Kidney (tissue), 14 donors: ENCODE measurements around the gene CSF2. TPM values are rescaled to one million over a fixed set of nuclear protein-coding genes. Genes with fewer than 3 reads are reported as not detected.

Experiments used
- DNase-seq, 5 donors: peaks; one replicate each; pipeline ENCODE4 v3.0.0-alpha.2; 2013 to 2020
- FAIRE-seq: peaks from 2 replicates; lab custom pipeline; 2012; peaks lifted over from hg19 to GRCh38; lab: Jason Lieb, UNC
- H3K27ac ChIP-seq, 2 donors: one replicate each; pipeline ENCODE4 v1.7.0; 2013; ENCODE audit warnings: low read depth in 2 of 2, low read length in 2 of 2, inconsistent platforms in 1 of 2
- H3K27me3 ChIP-seq: one replicate; pipeline ENCODE4 v1.7.1; 2013; ENCODE audit warnings: low read length, inconsistent platforms; ENCODE audit not compliant: control insufficient read depth, insufficient read depth
- H3K36me3 ChIP-seq, 3 donors: one replicate each; pipeline versions ENCODE4 v1.7.0 to v1.7.1; 2013; ENCODE audit warnings: low read length in 3 of 3, control low read depth in 1 of 3, inconsistent platforms in 1 of 3; ENCODE audit not compliant: insufficient read depth in 3 of 3, control insufficient read depth in 2 of 3
- H3K4me1 ChIP-seq, 3 donors: one replicate each; pipeline versions ENCODE4 v1.7.0 to v1.7.1; 2013; ENCODE audit warnings: low read length in 3 of 3, inconsistent platforms in 1 of 3, low read depth in 1 of 3; ENCODE audit not compliant: control insufficient read depth in 2 of 3, insufficient read depth in 2 of 3
- H3K4me3 ChIP-seq, 3 donors: one replicate each; pipeline versions ENCODE4 v1.7.0 to v1.8.1; 2013; ENCODE audit warnings: low read length in 3 of 3, control low read depth in 1 of 3, inconsistent platforms in 1 of 3
- H3K9ac ChIP-seq, 3 donors: one replicate each; pipeline versions ENCODE4 v1.7.0 to v1.7.1; 2013; ENCODE audit warnings: low read length in 3 of 3, control low read depth in 1 of 3, inconsistent platforms in 1 of 3
- H3K9me3 ChIP-seq, 3 donors: one replicate each; pipeline versions ENCODE4 v1.7.0 to v1.7.1; 2013; ENCODE audit warnings: low read length in 3 of 3, control low read depth in 1 of 3, inconsistent platforms in 1 of 3; ENCODE audit not compliant: control insufficient read depth in 2 of 3, insufficient read depth in 1 of 3
- intact Hi-C: fragments of 100-400 bp; cut with DNase I; formaldehyde crosslinking; loops from one replicate; pipeline ENCODE4 v1.11.1; 2022
- polyA plus RNA-seq: library from polyadenylated mRNA; stranded (reverse); fragments of 350-450 nt; fragmentation: Illumina TruSeq; extraction: RNeasy Lipid Tissue Mini Kit (QIAGEN cat#74804); gene quantifications from one replicate; pipeline ENCODE4 v1.2.3, GENCODE V29; 2014; ENCODE audit warnings: low read depth, low replicate concordance; ENCODE audit not compliant: insufficient read depth
- total RNA-seq: library from RNA; stranded (reverse); fragmentation: NEBNext Ultra II Directional; extraction: Animal tissue kit (Norgen Biotek cat#: 25700); gene quantifications from one replicate; pipeline ENCODE4 v1.2.1, GENCODE V29; 2021
- TF ChIP-seq, protein P1 (sequence below): IDR thresholded peaks from 3 replicates; pipeline ENCODE4 v1.5.1; 2012; ENCODE audit warnings: mild to moderate bottlenecking, moderate library complexity, borderline replicate concordance; ENCODE audit not compliant: insufficient read depth; ENCODE audit errors: extremely low read depth
- donor health status: control.
- donor health status: control.
- donor health status: control.
- donor health status: control.
- donor health status: control.
- donor health status: DM: yes; HTN: yes; CAD: no.
- donor health status: Normal renal cell carcinoma (clear cell type).

The CSF2 gene
- total and polyA plus RNA-seq, 2 donors from 2014 or later, result not detected

DNA sequence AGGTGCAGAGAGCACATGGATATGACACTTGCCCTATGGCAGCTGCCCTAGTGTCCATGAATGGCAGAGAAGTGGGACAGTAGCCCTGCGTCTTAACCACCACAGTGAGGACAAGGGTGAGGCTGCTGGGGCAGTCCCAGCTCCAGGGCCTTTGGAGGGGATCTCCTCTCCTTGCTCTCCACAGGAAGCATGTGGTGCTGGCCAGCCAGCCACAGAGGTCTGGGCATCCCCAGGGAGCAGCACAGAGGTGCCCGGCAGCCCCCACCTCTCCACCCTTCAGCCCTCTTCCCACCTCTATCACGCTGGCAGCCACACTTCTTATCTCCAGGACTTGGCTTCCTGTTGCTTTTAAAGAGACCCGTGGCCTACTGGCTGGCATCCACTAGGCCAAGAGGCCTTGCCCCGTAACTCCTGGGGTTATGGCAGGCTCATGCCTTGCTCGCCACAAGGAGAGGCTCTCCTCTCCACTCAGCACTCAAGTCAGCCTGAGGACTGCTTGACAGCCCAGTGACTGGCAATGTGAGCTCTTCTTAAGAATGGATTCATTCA lies 21.9 kb downstream of the CSF2 start:
- no peak overlapping the region for H3K27ac ChIP-seq
- no peaks in the 10 kb centered on the region for H3K27me3 ChIP-seq
- no peak for FAIRE-seq
- H3K4me1 ChIP-seq, result no peaks in the 10 kb centered on the region
- TF ChIP-seq, protein P1, sequence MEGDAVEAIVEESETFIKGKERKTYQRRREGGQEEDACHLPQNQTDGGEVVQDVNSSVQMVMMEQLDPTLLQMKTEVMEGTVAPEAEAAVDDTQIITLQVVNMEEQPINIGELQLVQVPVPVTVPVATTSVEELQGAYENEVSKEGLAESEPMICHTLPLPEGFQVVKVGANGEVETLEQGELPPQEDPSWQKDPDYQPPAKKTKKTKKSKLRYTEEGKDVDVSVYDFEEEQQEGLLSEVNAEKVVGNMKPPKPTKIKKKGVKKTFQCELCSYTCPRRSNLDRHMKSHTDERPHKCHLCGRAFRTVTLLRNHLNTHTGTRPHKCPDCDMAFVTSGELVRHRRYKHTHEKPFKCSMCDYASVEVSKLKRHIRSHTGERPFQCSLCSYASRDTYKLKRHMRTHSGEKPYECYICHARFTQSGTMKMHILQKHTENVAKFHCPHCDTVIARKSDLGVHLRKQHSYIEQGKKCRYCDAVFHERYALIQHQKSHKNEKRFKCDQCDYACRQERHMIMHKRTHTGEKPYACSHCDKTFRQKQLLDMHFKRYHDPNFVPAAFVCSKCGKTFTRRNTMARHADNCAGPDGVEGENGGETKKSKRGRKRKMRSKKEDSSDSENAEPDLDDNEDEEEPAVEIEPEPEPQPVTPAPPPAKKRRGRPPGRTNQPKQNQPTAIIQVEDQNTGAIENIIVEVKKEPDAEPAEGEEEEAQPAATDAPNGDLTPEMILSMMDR, result no peak
- intact Hi-C loops, result no loop called here
- H3K9ac ChIP-seq, result no peak overlapping the region
- no peaks in the 10 kb centered on the region for H3K9me3 ChIP-seq
- H3K4me3 ChIP-seq, result no peak overlapping the region
- no peak for DNase-seq
- no peaks in the 10 kb centered on the region for H3K36me3 ChIP-seq

DNA sequence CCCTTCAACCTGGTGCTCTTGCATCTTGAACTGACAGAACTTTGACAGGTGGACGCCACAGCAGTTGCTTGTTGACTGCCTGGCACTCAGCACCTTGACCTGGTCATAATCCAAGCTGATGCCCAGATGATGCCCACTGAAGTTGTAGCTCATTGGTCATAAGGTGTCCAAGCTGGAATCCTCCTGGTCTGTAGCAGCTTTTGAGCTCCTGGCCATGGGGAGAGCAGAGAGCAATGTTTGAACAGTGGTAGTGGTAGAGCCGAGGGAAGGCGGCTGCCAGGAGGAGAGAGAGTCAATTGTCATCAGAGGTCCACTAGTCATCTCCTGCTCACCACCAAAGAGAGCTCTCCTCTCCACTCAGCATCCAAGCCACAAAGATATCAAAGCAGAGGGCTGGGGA lies 23.3 kb downstream of the CSF2 start:
- no peaks in the 10 kb centered on the region for H3K4me1 ChIP-seq
- no peaks in the 10 kb centered on the region for H3K9me3 ChIP-seq
- H3K9ac ChIP-seq, result no peak overlapping the region
- no peak for FAIRE-seq
- H3K27me3 ChIP-seq, result no peaks in the 10 kb centered on the region
- no peak overlapping the region for H3K27ac ChIP-seq
- no peak overlapping the region for H3K4me3 ChIP-seq
- TF ChIP-seq, protein P1, result no peak
- DNase-seq, result no peak
- intact Hi-C loops, result no loop called here
- no peaks in the 10 kb centered on the region for H3K36me3 ChIP-seq

DNA sequence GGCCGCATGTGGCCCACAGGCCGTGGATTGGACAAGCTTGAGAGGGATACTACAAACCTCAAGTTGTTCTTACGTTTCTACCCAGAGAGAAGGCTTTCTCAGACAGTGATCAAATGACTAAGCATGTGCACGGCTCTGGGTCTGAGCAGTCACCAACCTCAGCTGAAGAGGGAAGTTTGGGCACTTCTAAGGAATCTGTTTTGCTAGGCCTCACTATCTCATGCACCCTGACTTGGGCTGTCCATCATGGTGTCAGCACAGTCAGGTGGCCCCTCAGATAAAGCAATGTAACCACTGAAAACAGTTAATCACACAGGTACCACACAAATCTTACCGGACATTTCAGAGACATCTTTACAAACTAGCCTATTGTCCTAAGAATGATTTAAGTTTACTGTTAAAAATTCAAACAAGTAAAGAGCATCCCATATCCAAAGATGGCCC lies 24.6 kb downstream of the CSF2 start:
- FAIRE-seq, result no peak
- Histone ChIP-seq H3K27ac (no peak overlapping the region), H3K27me3 (no peaks in the 10 kb centered on the region), H3K9ac (no peak overlapping the region), H3K4me3 (no peak overlapping the region), H3K9me3 (no peaks in the 10 kb centered on the region), H3K4me1 (no peaks in the 10 kb centered on the region), H3K36me3 (no peaks in the 10 kb centered on the region)
- TF ChIP-seq, protein P1, result no peak
- intact Hi-C loops, result no loop called here
- no peak for DNase-seq

DNA sequence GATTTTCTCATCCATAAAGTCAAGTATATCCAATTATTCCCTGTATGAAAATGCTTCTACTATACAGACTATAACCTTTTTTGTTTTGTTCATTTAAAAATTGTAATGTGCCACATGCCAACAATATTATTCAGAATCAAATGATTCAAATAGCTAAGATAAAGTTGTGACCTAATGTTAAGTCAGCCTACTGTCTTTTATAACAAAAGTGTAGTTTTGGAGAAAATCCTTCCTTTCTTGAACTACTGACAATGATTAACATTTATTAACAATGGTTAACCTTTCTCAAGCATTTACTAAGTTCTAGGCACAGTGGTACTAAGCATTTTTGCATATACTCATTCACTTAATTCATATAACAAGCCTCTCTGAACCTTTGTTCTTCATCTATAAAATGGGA lies 25.0 kb downstream of the CSF2 start:
- peaks cover 0 to 3% (median 0%) of the 10 kb centered on the region in 3 donors for H3K4me1 ChIP-seq
- no peak for DNase-seq
- FAIRE-seq, result no peak
- intact Hi-C loops, result no loop called here
- H3K9ac ChIP-seq, result no peak overlapping the region
- no peaks in the 10 kb centered on the region for H3K27me3 ChIP-seq
- no peaks in the 10 kb centered on the region for H3K36me3 ChIP-seq
- TF ChIP-seq, protein P1, result no peak
- no peak overlapping the region for H3K27ac ChIP-seq
- H3K4me3 ChIP-seq, result no peak overlapping the region
- no peaks in the 10 kb centered on the region for H3K9me3 ChIP-seq
